ENCODE results near the gene TXNRD1.

DNA sequence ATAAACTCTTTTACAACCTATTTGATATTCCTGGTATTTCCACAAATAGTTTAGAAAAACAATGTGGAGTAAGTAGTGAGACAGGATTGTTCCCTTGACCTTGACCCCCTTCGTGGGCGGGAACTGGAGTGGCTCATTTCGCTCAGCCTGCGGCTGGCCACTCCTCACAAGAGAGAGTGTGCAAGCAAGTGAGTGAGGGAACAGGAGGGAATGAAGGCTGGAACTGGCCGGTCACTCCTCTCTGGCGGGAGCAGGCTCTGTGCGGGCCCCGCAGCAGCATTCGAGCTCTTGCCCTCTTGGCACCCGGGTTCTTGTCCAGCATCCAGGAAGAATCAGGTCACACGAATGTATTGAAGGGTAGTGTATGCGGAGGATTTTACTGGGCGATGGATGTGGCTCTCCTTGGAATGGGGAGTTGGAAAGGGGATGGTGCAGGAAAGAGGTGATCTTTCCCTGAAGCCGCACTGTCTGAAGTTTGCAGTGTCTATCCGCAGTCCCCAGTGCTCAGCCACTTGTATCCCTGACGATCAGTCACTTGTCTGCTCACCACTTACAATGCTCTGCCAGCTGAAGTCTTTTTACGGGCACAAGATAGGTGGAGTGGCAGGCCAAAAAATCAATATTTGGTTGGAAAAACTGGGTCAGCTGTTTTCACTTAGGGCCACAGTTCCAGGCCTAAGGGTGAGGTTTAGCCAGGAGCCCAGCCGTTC is 28.0 kb upstream of the TXNRD1 start:
- TF ChIP-seq, protein P1, sequence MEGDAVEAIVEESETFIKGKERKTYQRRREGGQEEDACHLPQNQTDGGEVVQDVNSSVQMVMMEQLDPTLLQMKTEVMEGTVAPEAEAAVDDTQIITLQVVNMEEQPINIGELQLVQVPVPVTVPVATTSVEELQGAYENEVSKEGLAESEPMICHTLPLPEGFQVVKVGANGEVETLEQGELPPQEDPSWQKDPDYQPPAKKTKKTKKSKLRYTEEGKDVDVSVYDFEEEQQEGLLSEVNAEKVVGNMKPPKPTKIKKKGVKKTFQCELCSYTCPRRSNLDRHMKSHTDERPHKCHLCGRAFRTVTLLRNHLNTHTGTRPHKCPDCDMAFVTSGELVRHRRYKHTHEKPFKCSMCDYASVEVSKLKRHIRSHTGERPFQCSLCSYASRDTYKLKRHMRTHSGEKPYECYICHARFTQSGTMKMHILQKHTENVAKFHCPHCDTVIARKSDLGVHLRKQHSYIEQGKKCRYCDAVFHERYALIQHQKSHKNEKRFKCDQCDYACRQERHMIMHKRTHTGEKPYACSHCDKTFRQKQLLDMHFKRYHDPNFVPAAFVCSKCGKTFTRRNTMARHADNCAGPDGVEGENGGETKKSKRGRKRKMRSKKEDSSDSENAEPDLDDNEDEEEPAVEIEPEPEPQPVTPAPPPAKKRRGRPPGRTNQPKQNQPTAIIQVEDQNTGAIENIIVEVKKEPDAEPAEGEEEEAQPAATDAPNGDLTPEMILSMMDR (IDR thresholded peaks at IDR 0.05; ENCODE audit: low read depth, low read length, poor library complexity, severe bottlenecking), result no peak
- TF ChIP-seq EZH2phosphoT487 (IDR thresholded peaks at IDR 0.05; ENCODE audit: borderline replicate concordance, low read length), result no peak

Data from DOHH2 (cell line).